MM.1S (cell line): Measurements from ENCODE around the gene FOXJ3.

ENCODE experiments used
- DNase-seq: peaks from one replicate; pipeline ENCODE4 v3.0.0-alpha.2; 2015
- H2AFZ ChIP-seq: fragments of 300-600 bp; sonication (generic); 2 replicates; pipeline ENCODE4 v1.6.0; 2016; ENCODE audit warnings: antibody characterized with exemption, low read length
- H3F3A ChIP-seq: fragments of 300-600 bp; sonication (generic); 2 replicates; pipeline ENCODE4 v1.6.1; 2016; ENCODE audit warnings: mild to moderate bottlenecking, antibody characterized with exemption, low read length, moderate library complexity, mixed read lengths; ENCODE audit not compliant: insufficient read depth
- H3K27ac ChIP-seq: fragments of 300-600 bp; sonication (generic); 2 replicates; pipeline ENCODE4 v1.5.1; 2016; ENCODE audit warnings: mild to moderate bottlenecking, low read length
- H3K27me3 ChIP-seq: fragments of 300-600 bp; sonication (generic); replicated peaks from 2 replicates; pipeline ENCODE4 v1.6.0; 2016; ENCODE audit warnings: low read length; ENCODE audit not compliant: insufficient read depth
- H3K36me3 ChIP-seq: fragments of 300-600 bp; sonication (generic); replicated peaks from 2 replicates; pipeline ENCODE4 v1.6.1; 2016; ENCODE audit warnings: mild to moderate bottlenecking, low read length, mixed read lengths; ENCODE audit not compliant: insufficient read depth
- H3K4me1 ChIP-seq: fragments of 300-600 bp; sonication (generic); 2 replicates; pipeline ENCODE4 v1.6.1; 2016; ENCODE audit warnings: low read length, mixed read lengths
- H3K4me2 ChIP-seq: fragments of 300-600 bp; sonication (generic); 2 replicates; pipeline ENCODE4 v1.6.0; 2016; ENCODE audit warnings: low read depth, low read length
- H3K4me3 ChIP-seq: fragments of 300-600 bp; sonication (generic); 2 replicates; pipeline ENCODE4 v1.5.1; 2016; ENCODE audit warnings: low read length, mixed read lengths
- H3K79me2 ChIP-seq: fragments of 300-600 bp; sonication (generic); 2 replicates; pipeline ENCODE4 v1.6.1; 2016; ENCODE audit warnings: mixed run types, low read length, mixed read lengths
- H3K9ac ChIP-seq: fragments of 300-600 bp; sonication (generic); 2 replicates; pipeline ENCODE4 v1.6.1; 2016; ENCODE audit warnings: low read length, mixed read lengths
- H3K9me2 ChIP-seq: fragments of 300-600 bp; sonication (generic); replicated peaks from 2 replicates; pipeline ENCODE4 v1.6.1; 2016; ENCODE audit warnings: mild to moderate bottlenecking, low read length, mixed read lengths; ENCODE audit not compliant: insufficient read depth
- H3K9me3 ChIP-seq: fragments of 300-600 bp; sonication (generic); replicated peaks from 2 replicates; pipeline ENCODE4 v1.6.1; 2016; ENCODE audit warnings: mild to moderate bottlenecking, low read length, mixed read lengths; ENCODE audit not compliant: insufficient read depth
- H4K20me1 ChIP-seq: fragments of 300-600 bp; sonication (generic); 2 replicates; pipeline ENCODE4 v1.6.1; 2016; ENCODE audit warnings: mild to moderate bottlenecking, low read length, moderate library complexity, mixed read lengths; ENCODE audit not compliant: insufficient read depth
- CTCF ChIP-seq: fragments of 300-600 bp; sonication (generic); IDR thresholded peaks from 2 replicates; pipeline ENCODE4 v1.5.1; 2016; ENCODE audit warnings: antibody characterized with exemption, low read length, mixed read lengths
- EZH2 ChIP-seq: fragments of 300-600 bp; sonication (generic); optimal IDR thresholded peaks from 2 replicates; pipeline ENCODE3; 2017; ENCODE audit warnings: low read depth, mild to moderate bottlenecking, antibody characterized with exemption, low read length, mixed read lengths
- EZH2phosphoT487 ChIP-seq: fragments of 300-600 bp; sonication (generic); IDR thresholded peaks from 2 replicates; pipeline ENCODE4 v1.6.1; 2018; ENCODE audit warnings: antibody characterized with exemption, low read length

FOXJ3 gene

DNA sequence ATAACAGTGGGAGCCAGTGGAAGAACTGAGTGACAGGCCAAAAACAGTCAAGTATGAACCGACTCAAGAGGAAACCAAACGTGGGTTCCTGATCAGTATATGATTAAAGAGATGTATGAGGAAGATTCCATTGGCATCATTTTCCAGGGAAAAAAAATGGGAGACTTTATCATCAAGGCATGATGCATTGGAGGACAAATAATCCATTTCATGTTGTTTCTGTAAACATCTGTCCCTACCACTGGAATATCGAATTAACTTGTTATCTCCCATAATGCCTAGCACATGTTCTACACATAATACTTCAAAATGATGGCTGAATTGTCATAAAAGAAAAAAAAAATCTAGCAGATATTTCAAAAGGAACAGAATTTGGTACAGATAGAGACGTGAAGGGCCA is 13.3 kb downstream of the FOXJ3 start:
- Histone ChIP-seq H3K4me3 (no peak overlapping the region), H3K4me1 (no peaks in the 10 kb centered on the region), H2AFZ (no peak overlapping the region), H4K20me1 (peaks cover 5% of the 10 kb centered on the region; the same call in 1 of the 2 replicates), H3K27ac (no peak overlapping the region), H3K27me3 (no peaks in the 10 kb centered on the region), H3K9me2 (no peaks in the 10 kb centered on the region), H3F3A (no peaks in the 10 kb centered on the region), H3K4me2 (no peak overlapping the region), H3K36me3 (no peaks in the 10 kb centered on the region), H3K9ac (no peak overlapping the region), H3K79me2 (peaks cover 94% of the 10 kb centered on the region), H3K9me3 (no peaks in the 10 kb centered on the region)
- no peak for TF ChIP-seq EZH2
- TF ChIP-seq CTCF: no peak
- TF ChIP-seq EZH2phosphoT487: no peak
- no peak for DNase-seq

GRCh38 chr1:42320708-42321107 is 14.3 kb downstream of the FOXJ3 start:
- no peak for DNase-seq
- no peaks in the 10 kb centered on the region for H3K27me3 ChIP-seq
- no peaks in the 10 kb centered on the region for H3F3A ChIP-seq
- no peak overlapping the region for H3K27ac ChIP-seq
- H3K9me2 ChIP-seq: no peaks in the 10 kb centered on the region
- peaks cover 5% of the 10 kb centered on the region; the same call in 1 of the 2 replicates for H4K20me1 ChIP-seq
- no peaks in the 10 kb centered on the region for H3K4me1 ChIP-seq
- H3K4me2 ChIP-seq: no peak overlapping the region
- no peaks in the 10 kb centered on the region for H3K36me3 ChIP-seq
- no peak overlapping the region for H3K9ac ChIP-seq
- H2AFZ ChIP-seq: no peak overlapping the region
- H3K9me3 ChIP-seq: no peaks in the 10 kb centered on the region
- TF ChIP-seq EZH2phosphoT487 (no peak), CTCF (no peak), EZH2 (no peak)
- no peak overlapping the region for H3K4me3 ChIP-seq
- peaks cover 94% of the 10 kb centered on the region for H3K79me2 ChIP-seq

GRCh38 chr1:42319871-42320484 is 15.1 kb downstream of the FOXJ3 start:
- Histone ChIP-seq H2AFZ (no peak overlapping the region), H3K27me3 (no peaks in the 10 kb centered on the region), H3K9me2 (no peaks in the 10 kb centered on the region), H3K9ac (no peak overlapping the region), H3K36me3 (no peaks in the 10 kb centered on the region), H3K9me3 (no peaks in the 10 kb centered on the region), H3K79me2 (peaks cover 94% of the 10 kb centered on the region), H3K4me2 (no peak overlapping the region), H3K4me3 (no peak overlapping the region), H3K4me1 (no peaks in the 10 kb centered on the region), H3K27ac (no peak overlapping the region), H3F3A (no peaks in the 10 kb centered on the region), H4K20me1 (peaks cover 5% of the 10 kb centered on the region; the same call in 1 of the 2 replicates)
- DNase-seq: no peak
- TF ChIP-seq EZH2phosphoT487 (no peak), CTCF (no peak), EZH2 (no peak)
